Inflammatory macrophage treated with lipopolysaccharide for 4 hours (primary cell): ENCODE results near the gene ADK.
"Not testable (repeated sequence)": the region's sequence is repeated elsewhere in the genome, so short reads cannot be mapped to it uniquely, and the experiment has no call there.

Experiments used
- DNase-seq: peaks from one replicate; pipeline ENCODE4 v3.0.0-alpha.2; 2020

Gene ADK

DNA sequence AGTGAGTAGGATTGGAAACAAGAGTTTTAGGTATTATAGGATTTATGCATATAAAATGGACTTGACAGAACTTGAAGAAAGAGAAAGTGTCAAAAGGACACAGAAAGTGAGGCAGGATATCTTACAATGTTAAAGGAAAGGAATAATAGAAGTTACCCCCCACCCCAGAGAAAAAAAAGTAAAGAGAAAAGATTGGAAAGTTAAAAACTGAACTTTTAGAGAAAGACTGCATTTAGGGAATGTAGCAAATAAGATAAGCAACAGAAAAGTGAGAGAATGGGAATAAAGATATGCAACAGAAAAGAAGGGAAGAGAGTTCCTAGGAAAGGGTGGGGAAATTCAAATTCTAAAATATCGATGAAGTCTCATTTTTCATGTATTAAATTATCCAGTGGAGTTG is 424.9 kb downstream of the ADK start:
- no peak for DNase-seq

DNA sequence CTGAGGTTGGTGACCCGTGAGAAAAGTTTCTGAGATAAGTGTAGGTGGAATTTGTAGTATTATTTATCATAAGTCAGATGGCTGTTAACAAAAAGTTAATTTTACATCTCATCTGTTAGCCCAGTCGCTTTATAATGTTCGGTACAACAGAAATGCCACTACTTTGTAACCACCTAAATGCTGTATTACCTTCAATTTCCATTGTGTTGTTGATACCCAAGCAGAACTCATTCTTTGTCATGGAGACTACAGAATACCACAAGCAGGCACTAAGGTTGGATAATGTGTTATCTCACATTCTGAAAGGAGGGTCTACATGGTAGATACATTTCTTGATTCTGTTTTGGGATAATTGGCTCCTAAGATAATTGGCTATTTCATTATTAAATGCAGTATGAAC is 425.6 kb downstream of the ADK start:
- DNase-seq, result no peak

DNA sequence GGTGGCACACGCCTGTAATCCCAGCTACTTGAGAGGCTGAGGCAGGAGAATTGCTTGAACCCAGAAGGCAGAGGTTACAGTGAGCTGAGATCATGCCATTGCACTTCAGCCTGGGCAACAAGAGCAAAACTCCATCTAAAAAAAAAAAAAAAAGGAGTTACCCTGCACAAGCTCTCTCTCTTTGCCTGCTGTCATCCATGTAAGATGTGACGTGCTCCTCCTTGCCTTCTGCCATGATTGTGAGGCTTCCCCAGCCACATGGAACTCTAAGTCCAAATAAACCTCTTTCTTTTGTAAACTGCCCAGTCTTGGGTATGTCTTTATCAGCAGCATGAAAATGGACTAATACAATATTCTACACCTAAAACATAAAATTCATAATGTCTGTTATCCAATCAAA is 429.4 kb downstream of the ADK start:
- DNase-seq, result not testable (repeated sequence)

DNA sequence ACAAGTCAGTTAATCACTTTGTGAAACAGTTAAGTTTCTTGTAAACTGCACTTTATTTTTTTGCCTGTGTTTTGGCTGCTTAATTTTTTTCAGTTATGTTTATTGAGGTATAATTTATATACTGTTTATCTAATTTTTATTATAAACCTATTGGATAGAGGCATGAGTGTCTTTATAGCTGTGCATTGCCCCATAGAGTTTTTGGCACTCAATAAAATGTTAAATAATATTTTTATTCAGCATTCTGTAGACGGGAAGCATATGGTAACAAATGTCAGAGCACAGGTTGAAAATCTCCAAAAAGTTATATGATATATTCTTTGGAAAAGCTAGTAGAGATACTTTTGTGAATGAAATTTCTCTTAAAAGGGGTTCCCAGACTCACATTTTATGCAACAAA is 431.5 kb downstream of the ADK start:
- DNase-seq, result no peak

GRCh38 chr10:74585231-74586087 is 434.4 kb downstream of the ADK start:
- DNase-seq, result peak; percentile 83

DNA sequence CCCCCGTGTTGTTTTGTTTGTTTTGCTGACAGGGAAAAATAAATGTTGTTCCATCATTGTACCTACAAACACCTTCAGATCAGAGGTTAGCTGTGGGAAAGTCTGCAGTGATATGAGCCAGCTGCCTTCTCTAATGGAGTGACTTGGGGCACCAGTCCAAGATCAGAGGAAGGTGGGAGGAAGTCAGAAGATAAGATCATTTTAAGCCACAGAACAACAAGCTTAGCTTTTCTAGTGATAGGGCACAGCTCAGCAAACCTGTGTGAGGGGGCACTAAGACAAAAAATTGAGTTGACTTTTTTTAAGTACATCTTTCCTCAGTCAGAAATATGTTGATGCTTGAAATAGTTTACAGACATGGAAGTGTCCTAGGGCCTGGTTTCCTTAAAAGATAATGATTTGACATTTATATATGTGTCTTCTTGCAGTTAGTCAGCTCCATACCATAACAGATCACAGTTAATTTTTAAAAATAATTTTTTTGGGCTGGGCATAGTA is 435.1 kb downstream of the ADK start:
- DNase-seq, result no peak

DNA sequence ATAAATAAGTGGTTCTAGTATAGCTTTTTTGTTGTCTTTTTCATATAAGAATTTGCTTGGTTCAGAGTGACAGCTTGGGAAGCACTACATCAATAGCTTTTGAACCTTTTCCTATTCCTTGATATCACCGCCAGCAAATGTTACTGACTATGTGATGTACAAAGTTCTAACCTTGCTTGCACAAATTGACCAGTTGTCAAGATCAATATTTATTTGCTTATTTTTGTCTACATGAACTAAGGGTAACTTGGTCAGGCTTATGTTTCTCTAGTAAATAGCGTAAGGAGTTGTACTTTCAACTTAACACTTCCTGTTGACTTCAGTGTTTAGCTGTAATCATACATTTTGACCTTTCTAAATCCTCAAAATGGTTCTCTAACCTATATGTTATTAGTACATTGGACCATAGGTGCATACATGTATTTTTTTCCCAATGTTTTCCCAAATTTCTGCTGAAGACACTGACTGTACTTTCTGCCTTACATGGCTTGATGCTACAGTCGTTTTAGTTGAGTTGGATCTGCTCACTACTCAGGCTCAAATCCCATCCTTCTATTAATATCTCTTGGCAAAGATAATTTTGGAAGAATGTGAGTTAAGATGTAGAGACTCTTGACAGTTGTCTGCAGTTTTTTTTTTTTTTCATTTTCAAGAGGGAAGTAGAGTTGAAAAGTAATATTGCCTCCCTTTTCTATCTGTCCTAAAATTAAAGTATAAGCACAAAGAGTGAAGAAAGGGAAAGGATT is 436.3 kb downstream of the ADK start:
- no peak for DNase-seq

- no peak for DNase-seq
These were observed 438.2 kb downstream of the ADK start for GRCh38 chr10:74589226-74589673.

DNA sequence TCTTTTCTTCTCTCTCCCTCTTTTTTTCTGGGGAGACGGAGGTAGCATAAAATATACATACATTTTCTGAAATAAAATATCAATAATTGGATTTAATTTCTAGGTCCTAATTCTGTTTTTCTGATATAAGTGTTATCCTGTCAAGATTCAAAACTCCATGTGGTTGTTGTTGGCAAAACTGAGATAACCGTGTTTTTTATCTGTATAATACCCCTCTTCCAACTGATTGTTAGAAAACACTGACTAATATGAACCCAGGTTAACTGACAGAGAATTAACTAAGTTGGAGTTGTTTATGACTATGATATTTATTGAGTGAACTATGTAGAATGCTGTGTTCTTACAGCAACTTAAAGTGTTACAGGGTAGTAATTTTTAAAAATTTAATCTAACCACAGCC is 438.8 kb downstream of the ADK start:
- no peak for DNase-seq

DNA sequence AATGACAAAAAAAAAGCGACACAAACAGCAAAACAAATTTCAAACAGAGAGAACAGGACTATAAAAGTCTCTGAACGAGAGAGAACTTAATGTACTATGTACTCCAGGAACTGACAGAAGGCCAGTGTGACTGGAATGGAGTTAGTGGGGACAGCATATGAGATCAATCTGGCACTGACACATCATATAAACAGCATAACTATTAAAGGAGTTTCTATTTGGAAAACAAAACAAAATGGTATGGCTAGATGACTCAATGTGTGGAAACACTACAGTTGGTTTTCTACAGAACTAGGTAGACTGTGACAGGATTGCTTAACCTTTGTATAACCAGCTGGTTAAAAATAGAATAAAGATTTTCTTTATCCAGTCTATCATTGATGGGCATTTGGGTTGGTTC is 442.4 kb downstream of the ADK start:
- DNase-seq, result peak; percentile 20

GRCh38 chr10:74596713-74597112 is 445.7 kb downstream of the ADK start:
- DNase-seq, result no peak

GRCh38 chr10:74598891-74599566 is 448.0 kb downstream of the ADK start:
- DNase-seq, result no peak

DNA sequence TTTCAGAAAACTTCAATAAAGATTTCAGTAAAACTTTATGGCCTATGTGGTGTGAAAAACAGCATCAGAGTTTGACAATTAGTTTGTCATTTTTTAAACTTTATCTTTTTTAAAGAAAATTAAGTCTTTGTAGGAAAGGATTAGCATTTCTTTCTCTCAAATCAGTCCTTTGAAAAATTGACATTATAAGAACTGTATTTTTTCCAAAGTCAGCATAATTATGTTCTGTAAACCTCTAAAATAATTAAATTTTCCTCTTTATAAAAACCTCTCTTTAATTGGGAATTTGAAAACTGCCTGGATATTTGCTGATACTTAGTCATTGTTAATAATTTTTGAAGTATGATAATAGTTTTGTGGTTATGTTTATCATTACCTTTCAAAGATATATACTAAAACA is 448.7 kb downstream of the ADK start:
- no peak for DNase-seq

DNA sequence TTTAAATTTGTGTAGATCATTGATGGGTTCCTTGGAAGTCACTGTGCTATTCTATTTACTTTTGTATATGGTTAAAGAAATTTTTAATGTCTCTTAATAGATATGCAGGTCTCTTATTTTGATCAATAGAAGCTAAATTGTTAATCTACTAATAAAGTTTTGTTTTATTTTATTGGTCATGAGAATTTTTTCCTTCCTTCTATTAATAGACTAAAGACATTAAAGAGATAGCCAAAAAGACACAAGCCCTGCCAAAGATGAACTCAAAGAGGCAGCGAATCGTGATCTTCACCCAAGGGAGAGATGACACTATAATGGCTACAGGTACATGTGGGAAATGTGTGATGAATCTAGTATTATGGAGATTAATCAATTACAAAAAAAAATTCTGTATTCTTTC is 449.1 kb downstream of the ADK start:
- no peak for DNase-seq

DNA sequence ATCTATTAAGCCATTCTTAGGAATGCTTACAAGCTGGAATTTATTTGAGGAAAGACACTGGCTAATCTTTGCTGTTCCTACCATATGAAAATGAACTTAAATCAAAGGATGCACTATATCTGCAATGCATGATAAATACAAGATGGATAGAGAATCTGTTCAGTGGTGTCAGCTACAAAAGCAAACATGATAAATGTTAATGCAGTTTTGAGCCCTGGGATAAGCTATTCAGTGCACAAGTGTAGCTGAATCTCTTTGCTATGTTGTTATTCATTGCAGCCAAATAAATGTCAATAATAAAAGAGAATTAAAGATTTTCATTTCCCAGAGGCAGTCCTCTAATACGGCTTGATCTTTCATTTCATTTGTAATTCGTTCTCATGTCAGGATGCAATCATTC is 451.6 kb downstream of the ADK start:
- no peak for DNase-seq

DNA sequence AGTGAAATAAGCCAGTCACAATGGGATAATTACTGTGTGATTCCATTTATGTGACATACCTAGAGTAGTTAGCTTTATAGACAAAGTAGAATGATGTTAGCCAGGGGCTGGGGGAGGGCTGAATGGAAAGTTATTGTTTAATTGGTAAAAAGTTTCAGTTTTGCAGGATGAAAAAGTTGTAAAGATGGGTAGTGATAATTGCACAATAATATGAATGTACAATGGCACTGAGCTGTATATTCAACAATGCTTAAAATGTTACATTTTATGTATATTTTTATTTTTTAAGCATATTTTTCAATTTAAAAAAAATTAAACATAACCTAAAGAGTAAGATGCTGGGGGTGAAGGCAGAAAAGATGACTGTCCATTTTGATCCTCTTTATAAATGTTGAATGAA is 459.3 kb downstream of the ADK start:
- no peak for DNase-seq

DNA sequence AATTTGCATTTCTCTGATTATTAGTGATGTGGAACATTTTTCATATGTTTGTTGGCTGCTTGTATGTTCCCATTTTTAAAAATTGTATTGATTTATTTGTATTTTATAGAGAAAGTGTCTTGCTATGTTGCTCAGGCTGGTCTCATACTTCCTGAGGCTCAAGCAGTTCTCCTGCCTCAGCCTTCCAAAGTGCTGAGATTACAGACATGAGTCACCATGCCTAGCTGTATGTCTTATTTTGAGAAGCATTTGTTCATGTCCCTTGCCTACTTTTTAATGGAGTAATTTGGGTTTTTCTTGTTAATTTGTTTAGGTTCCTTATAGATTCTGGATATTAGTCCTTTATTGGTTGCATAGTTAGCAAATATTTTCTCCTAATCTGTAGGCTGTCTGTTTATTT is 461.2 kb downstream of the ADK start:
- DNase-seq, result peak; percentile 3

- DNase-seq, result no peak
These were observed 469.6 kb downstream of the ADK start for GRCh38 chr10:74620626-74621025.

- DNase-seq, result no peak
These were observed 472.8 kb downstream of the ADK start for GRCh38 chr10:74623786-74624185.

DNA sequence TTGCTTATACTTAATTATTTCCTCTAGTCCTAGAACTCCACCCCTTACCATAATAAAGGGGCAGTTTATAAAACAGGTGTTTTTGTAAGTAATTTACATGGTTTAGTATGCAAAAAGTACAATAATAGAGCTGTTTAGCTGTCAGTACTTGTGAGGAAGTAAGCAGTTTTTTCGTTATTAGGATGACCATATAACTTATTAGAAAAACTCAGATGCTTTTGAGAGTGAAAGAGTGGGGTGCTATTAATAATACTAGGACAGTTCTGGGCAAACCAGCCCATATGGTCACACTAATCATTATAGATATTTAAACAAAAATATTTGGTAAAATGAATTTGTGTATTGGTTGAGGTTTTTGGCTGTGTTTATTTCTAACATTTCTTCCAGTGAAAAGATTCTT is 473.5 kb downstream of the ADK start:
- DNase-seq, result no peak

GRCh38 chr10:74628136-74628535 is 477.1 kb downstream of the ADK start:
- DNase-seq, result no peak

DNA sequence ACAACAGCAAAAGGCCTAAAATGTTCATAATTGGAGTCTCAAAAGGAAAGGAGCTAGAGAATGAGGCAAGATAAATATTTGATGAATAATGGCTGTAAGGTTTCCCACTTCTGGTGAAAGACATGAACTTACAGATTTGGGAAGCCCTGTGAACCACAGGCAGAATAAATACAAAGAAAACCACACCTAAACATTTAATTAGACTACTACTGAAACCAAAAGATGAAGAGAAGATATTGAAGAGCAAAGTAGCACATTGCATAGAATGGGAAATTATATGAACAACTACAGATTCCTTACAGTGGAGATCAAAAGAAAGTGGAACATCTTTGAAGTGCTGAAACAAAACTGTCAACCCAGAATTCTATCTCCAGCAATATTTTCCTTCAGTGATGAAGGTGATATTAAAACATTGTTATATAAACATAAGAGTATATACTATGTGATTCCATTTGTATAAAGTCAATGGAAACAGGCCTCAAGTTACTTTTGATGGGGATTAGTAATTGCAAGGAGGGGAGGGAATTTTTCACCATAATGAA is 484.0 kb downstream of the ADK start:
- no peak for DNase-seq

DNA sequence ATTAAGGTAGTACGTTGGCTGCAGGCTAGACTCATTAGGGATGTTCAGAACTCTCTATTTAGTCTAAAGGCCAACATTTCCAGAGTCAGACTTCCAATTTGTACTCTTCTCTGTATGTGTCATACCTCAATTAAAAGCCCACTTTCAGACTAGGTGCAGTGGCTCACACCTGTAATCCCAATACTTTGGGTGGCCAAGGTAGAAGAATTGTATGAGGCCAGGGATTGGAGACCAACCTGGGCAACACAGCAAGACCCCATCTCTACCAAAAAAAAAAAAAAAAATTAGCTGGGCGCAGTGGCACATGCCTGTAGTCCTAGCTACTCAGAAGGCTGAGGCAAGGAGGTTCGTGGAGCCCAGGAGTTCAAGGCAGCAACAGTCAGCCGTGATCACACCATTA is 484.6 kb downstream of the ADK start:
- DNase-seq, result no peak
